HG03442 (cell line): ENCODE results near the gene BSX.

Source experiments
- ATAC-seq: cut with Tn5 transposase; IDR thresholded peaks from one replicate; pipeline ENCODE4 v1.9.1; 2021; ENCODE audit warnings: mild to moderate bottlenecking, moderate library complexity; ENCODE audit not compliant: unreplicated experiment

Gene BSX

GRCh38 chr11:122981388-122982264 is at the start of gene BSX:
BSX (minus strand) TSS chr11:122981834; CDS start chr11:122981671, 163 bp downstream.
- ATAC-seq = no peak

DNA sequence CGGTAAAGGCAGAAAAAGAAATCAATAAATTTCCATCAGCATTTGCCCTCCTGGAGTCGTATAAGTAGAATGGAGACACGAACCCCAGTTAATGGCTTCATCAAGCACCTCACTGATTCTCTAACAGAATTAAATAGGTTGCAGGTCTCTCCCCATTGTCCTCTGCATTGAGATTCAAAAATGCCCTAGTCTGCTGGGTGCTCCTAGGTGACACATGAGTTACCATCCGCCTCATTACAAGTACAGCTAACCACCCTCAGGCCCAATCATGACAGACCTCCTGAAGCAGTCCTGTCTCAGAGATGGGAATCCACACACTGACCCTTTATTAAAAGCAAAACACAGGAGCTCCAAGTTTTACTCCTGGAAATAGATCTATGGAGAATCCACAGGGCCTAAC is 48.9 kb upstream of the BSX start:
- ATAC-seq = no peak

- ATAC-seq = peak; percentile 66
Measured at GRCh38 chr11:123020968-123021367, 39.3 kb upstream of the BSX start.

DNA sequence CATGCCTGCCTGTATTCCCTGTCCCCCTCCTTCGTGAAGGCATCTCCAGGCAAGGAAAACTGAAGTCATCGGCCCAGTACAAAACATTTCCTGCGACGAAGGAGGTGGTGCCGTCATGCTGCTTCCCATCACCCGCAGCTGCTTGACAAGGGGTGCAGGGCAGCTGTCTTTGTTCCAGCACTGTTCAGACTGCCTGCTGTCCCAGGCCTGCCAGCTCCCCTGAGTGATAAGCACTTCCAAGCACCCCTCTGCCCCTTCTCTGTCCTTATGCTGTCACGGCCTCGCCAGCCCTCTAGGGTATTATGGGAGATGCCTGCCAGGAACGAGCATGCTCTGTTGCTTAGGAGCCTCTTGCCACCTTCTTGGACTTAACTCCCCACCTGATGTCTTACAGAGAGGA is 37.1 kb upstream of the BSX start:
- ATAC-seq = no peak

GRCh38 chr11:123011510-123011909 is 29.9 kb upstream of the BSX start:
- no peak for ATAC-seq

DNA sequence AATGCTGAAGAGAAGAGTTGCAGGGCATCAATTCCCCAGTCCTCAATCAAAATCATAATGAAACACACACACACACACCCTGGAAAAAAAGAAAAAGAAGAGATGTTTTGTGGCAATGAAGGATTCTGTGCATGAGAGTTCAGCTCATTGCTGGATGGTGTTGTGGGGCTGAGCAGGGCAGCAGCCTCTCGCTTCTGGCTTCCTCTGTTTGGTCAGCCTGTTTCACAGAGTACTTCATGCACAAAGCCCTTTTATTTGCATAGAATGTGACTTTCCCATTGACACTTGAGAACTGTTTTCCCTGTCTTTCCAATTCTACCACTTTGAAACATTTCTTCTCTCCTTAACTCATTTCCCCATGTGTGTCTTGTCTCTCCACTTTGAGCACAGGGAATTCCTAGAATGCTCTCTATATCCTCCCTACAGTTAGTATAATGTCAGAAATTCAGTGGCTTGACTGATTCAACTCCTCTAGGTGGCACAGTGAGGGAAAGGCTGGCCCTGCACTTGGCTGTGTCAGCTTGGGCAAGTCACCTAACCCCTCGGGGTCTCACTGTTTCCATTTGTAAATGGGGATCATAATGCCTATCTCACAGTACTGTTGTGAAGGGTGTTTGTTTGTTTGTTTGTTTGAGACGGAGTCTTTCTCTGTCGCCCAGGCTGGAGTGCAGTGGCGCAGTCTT is 25.4 kb upstream of the BSX start:
- no peak for ATAC-seq

DNA sequence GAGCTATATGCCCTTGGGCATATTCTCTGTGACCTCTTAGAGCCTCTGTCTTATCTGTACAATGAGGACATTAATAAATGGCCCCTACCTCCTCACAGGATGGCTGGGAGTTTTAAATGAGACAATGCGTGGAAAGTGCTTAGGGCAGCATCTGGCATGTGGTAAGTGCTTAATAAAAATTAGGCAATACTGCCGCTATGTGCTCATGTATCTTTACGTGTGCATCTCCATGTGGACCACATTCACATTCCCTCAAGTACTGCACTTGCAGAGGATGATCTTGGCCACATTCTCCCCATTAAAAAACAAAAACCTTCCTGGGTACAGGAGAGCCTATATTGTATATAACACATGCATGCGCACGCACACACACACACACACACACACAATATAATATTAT is 19.1 kb upstream of the BSX start:
- no peak for ATAC-seq

- no peak for ATAC-seq
Measured at GRCh38 chr11:122998727-122999366, 17.2 kb upstream of the BSX start.

DNA sequence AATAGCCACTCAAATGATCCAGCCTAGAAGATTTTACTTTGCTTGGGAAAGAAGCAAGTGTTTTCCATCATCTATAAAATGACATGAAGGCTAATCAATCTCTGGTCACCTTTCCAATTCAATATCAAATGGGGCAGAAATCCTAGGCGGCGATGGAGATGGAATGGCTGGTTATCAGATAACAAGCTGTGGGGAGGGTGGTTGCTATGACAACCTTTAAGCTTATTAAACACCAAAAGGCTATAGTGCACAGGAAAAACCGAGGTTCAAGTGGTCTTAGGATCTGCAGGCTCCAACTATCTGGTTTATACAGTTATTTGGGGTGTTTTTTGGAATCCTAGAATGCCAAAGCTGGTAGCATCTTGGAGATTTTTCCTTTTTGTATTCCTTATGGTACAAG is 13.9 kb upstream of the BSX start:
- no peak for ATAC-seq

GRCh38 chr11:122984186-122985011 is 2.8 kb upstream of the BSX start:
- no peak for ATAC-seq

DNA sequence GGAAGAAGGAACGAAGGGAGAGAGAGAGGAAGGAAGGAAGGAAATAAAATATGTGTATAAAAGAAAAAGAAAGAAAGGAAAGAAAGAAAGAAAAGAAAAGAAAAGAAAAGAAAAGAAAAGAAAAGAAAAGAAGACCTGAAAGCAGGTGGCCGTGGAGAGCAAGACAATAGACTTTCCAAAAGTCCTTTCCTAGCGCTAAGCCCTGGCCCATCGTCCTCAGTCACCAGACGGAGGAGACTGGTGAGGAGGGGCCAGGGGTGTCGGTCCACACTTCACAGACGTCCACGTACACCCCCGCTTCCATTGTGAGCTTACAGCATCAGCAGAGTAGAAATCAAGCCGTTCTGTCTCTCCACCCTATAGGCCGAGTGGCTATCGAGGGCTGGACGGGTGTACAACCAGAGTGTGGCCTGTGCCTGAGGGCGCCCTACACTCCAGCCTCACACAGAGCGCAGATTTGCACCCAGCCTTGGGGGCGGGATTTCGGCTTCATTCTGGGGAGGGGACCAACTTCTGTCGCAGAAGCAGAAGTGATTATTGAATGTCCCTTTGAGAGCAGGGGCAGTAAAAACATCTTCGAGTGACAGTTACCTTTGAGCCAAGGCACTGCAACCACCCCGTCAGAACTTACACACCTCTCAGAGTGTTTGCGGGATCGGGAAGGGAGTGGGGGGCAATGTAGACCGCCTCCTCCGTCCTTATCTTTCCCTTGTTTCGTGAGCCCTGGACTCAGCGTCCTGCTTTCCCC is 2.0 kb upstream of the BSX start:
- no peak for ATAC-seq

DNA sequence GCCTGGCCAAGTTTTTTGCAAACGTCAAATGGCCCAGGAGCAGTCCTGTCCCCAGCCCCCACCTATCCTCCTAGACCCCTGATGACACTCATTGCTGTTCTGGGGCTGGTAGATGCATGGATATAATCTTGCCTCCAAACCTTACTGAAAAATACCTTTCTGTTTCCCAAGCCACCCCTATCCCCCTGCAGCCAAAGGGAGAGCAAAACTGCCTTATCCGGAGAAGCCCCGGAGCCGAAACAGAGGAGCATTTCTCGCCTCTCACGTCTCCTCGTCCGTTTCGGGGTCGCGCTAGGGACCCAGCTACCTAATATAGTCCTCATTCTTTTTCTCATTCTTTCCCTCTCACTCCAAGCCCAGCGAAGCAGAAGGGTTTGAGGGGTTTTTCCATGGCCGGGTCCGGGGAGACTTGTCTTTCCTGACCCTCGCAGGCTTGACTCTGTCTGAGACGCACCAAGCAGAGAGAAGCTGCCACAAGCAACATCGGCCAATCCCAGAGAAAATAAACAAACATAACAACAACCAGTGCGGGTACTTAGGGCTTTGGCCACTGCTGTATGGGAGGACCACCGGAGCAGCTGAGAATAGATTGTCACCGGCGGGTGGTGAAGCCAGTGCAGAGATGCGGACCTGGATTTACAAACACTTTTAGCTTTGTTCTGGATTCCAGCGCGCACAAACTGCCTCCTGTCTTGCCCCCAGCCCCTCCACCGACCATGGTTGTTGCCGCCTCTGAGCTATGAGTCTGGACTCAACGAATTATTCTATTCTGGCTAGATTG is 1.6 kb downstream of the BSX start:
- ATAC-seq = no peak

DNA sequence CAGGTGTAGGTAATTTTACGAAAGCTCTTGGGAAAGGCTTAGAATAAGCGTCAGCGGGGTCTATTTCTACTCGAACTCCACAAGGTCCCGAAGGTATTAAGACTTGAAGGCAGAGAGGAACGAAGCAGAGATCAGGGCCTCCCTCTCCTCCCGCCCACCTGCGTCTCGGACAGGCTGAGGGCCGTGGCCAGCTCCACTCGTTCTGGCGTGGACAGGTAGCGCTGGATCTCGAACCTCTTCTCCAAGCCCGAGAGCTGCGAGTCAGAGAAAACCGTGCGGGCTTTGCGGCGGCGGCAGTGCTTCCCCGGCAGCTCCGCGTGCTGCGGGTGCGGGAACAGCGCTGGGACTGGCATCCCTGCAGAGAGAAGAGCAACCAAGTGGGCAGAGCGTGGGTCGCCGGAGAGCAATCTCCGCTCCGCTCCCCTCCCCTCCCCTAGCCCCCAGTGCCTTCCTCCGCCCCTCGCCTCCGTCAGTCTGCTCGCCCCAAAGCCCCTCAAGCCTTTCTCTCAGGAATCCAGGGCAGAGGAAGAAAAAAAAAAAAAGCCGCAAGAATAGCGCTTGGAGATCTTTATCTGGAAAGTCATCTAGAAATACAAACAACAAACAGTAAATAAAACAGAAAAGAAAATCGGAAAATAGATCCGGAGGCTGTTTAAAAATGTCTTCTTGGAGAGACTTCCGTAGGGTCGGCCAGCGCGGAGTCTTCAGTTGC is 2.4 kb downstream of the BSX start:
- ATAC-seq = no peak

DNA sequence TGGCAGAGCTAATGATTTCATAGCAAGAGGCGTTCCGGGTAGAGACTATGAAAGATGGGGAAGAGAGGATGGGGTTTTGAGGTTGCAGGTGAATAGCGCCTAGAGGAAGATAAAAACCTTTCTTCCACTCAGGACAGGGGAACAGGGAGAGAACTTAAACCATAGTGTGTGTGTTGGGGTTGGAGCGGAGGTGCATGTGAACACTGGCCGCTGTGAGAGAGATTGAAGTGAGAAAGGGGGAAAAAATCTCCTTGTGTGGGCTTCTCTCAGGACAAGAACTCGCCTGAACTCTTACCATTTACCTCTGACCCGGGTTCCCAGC is 3.4 kb downstream of the BSX start:
- no peak for ATAC-seq

- no peak for ATAC-seq
Measured at GRCh38 chr11:122977470-122978298, 4.0 kb downstream of the BSX start.

DNA sequence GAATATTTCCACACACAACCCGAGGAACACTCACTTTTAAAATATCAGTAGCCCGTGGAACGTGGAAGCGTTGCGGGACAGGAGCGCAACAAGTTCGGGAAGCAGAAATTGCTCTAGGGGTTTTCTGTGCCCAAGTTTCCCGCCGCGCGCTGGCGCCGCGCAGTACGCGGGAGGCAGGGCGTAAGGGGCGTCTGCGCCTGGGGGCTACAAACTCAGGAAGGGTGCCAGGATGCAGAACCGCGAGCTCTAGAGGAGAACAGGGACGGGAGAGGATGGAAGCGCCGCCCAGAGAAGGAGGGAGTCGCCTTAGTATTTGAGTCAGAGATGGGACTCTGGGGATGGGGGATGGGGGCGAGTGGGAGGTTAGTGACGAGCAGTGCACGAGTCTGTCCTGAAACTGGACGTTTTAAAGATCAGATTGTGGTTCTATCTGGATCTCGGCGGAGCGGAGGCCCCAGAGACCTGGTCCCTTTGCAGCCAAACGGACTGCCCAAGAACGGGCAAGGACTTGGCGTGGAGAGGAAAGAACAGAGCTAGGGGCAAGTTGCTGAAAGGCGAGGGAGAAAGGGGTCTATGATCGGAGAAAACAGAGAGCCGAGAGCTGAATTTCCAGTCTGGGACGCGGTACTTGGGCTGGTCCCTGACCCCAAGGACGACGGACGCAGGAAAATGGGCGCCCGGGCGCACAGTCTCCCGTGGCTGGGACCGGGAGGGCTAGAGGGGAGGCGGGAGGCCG is 4.7 kb downstream of the BSX start:
- no peak for ATAC-seq

GRCh38 chr11:122976061-122976733 is 5.4 kb downstream of the BSX start:
- ATAC-seq = no peak
